Activated T-helper 17 cell treated with anti-CD3 and anti-CD28 coated beads, Interleukin-2, amount 50 U/mL, for 72 hours (primary cell): ENCODE measurements around the gene BAIAP2L1. TPM values are rescaled to one million over a fixed set of nuclear protein-coding genes. Genes with fewer than 3 reads are reported as not detected.
A peak's percentile ranks its signal among the peaks of the same experiment; 100 is the strongest.
"Not testable (repeated sequence)": the region's sequence is repeated elsewhere in the genome, so short reads cannot be mapped to it uniquely, and the experiment has no call there.

Source experiments
- ATAC-seq: fragments of 150-1000 bp; cut with Tn5 transposase; replicated peaks from 2 replicates; pipeline ENCODE4 v1.10.0; 2021; ENCODE audit warnings: mild to moderate bottlenecking, moderate library complexity
- H3K27ac Mint-ChIP-seq: one replicate; pipeline ENCODE4 v1.8.0; 2022; ENCODE audit warnings: mixed read lengths
- H3K27me3 Mint-ChIP-seq: one replicate; pipeline ENCODE4 v1.8.0; 2022; ENCODE audit warnings: mixed read lengths
- H3K36me3 Mint-ChIP-seq: one replicate; pipeline ENCODE4 v1.8.0; 2022; ENCODE audit warnings: low read depth, mild to moderate bottlenecking, mixed read lengths
- H3K4me1 Mint-ChIP-seq: one replicate; pipeline ENCODE4 v1.8.0; 2022; ENCODE audit warnings: mixed read lengths
- H3K4me3 Mint-ChIP-seq: one replicate; pipeline ENCODE4 v1.8.0; 2022; ENCODE audit warnings: mild to moderate bottlenecking, mixed read lengths
- H3K9me3 Mint-ChIP-seq: one replicate; pipeline ENCODE4 v1.8.0; 2022; ENCODE audit warnings: mixed read lengths
- total RNA-seq, 2 donors: library from RNA; stranded (reverse); gene quantifications; one replicate each; pipeline ENCODE4 v1.2.3, GENCODE V29; 2022

The BAIAP2L1 gene, protein sequence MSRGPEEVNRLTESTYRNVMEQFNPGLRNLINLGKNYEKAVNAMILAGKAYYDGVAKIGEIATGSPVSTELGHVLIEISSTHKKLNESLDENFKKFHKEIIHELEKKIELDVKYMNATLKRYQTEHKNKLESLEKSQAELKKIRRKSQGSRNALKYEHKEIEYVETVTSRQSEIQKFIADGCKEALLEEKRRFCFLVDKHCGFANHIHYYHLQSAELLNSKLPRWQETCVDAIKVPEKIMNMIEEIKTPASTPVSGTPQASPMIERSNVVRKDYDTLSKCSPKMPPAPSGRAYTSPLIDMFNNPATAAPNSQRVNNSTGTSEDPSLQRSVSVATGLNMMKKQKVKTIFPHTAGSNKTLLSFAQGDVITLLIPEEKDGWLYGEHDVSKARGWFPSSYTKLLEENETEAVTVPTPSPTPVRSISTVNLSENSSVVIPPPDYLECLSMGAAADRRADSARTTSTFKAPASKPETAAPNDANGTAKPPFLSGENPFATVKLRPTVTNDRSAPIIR
- 1 to 10 TPM; 1.2 to 6.0 TPM for total RNA-seq

DNA sequence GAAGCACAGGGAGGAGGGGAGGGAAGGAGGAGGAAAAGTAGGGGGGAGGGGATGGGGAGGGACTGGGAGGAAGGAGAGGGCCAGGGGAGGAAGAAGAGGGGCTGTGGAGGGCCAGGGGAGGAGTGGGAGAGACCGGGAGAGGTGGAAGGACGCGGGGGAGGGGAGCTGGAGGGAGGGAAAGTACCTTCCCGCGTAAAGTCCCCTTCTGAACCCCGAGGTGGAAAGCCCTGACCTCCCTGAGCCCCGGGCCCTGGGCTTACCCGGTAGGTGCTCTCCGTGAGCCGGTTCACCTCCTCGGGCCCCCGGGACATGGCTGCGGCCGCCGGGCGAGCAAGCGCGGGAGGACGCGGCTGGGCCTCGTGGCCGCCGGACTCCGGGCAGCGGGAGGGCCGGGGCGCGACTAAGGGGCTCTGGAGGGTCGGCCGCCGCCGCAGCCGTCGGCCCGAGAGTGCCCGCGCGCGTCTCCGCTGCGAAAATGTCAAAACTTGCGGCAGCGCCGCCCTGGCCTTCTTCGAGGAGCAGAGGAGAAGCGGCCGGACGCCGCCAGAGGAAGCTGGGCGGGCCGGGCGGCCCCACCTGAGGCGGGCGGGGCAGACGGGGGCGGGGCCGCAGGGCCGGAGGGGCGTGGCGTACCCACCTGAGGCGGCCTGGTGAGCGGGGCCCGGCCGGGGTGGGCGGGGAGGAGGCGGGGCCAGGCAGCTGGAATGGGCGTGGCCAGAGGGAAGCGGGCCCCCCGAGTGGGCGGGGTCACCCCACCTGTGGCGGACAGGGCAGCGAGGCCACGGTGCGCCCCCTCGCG, at the start of gene BAIAP2L1:
TSS of gene BAIAP2L1 (minus strand) at position 549 of the 799 bp plus-strand sequence. CDS start at position 311, 238 bp downstream.
- Mint-ChIP-seq H3K27me3 (peaks cover 11% of the 10 kb centered on the region), H3K9me3 (no peaks in the 10 kb centered on the region), H3K36me3 (no peaks in the 10 kb centered on the region), H3K4me1 (peaks cover 3% of the 10 kb centered on the region), H3K4me3 (peak within 1 kb of the TSS; percentile 63), H3K27ac (peak within 1 kb of the TSS; percentile 58)
- peak; percentile 95 for ATAC-seq

DNA sequence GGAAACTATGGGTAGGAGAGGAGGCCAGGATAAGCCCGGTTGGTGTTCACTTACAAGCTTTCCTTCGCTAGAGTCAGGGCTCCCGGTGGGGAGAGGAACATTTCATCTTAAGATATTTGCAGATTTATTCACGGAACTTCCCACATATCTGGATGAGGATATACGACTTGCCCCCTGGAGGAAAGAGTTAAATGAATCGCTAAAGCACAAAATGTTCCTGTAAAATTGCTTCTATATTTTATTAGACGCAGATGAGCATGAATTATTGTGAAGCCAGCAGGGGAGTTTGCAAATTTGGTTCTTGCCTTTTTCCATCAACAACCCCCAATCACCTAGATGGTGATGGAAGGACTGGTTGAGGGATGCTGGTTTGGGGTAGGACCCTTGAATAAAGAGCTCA, 47.9 kb upstream of the BAIAP2L1 start:
- no peak overlapping the region for H3K27ac Mint-ChIP-seq
- H3K9me3 Mint-ChIP-seq = peaks cover 7% of the 10 kb centered on the region
- no peak overlapping the region for H3K4me3 Mint-ChIP-seq
- no peaks in the 10 kb centered on the region for H3K27me3 Mint-ChIP-seq
- no peaks in the 10 kb centered on the region for H3K36me3 Mint-ChIP-seq
- H3K4me1 Mint-ChIP-seq = no peaks in the 10 kb centered on the region
- no peak for ATAC-seq

DNA sequence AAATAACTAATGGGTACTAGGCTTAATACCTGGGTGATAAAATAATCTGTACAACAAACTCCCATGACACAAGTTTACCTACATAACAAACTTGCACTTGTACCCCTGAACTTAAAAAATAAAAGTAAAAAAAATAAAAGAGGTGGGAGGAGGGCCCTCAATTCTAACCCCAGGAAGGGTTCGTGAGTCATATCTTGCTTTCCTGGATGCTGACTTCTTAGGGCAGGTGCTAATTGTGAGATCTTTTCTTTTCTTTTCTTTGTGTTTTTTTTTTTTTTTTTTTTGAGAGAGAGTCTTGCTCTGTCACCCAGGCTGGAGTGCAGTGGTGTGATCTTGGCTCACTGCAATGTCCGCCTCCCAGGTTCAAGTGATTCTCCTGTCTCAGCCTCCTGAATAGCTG, 40.1 kb upstream of the BAIAP2L1 start:
- H3K4me3 Mint-ChIP-seq, H3K27me3 Mint-ChIP-seq, H3K27ac Mint-ChIP-seq, H3K9me3 Mint-ChIP-seq, H3K4me1 Mint-ChIP-seq, H3K36me3 Mint-ChIP-seq: not testable (repeated sequence)
- ATAC-seq = peak; percentile 29

DNA sequence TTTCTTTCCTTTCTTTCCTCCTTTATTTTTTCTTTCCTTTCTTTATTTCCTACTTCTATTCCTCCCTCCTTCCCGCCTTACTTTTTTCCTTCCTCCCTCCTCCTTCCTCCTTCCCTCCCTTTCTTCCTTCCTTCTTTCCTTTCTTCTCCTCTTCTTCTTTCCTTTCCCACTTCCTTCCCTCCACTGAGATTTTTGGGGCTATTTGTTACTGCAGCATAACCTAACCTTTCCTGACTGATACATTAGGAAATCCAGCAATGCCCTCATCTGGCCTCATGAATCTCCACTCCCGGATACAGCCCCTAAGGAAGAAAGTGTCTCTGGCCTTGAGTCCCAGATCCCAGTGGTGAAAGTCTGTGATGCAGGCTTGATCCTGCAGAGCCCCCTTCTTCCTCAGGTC, 38.6 kb upstream of the BAIAP2L1 start:
- Mint-ChIP-seq H3K4me3 (no peak overlapping the region), H3K27me3 (peaks cover 8% of the 10 kb centered on the region), H3K4me1 (no peaks in the 10 kb centered on the region), H3K27ac (no peak overlapping the region), H3K36me3 (no peaks in the 10 kb centered on the region), H3K9me3 (peaks cover 5% of the 10 kb centered on the region)
- ATAC-seq = no peak

DNA sequence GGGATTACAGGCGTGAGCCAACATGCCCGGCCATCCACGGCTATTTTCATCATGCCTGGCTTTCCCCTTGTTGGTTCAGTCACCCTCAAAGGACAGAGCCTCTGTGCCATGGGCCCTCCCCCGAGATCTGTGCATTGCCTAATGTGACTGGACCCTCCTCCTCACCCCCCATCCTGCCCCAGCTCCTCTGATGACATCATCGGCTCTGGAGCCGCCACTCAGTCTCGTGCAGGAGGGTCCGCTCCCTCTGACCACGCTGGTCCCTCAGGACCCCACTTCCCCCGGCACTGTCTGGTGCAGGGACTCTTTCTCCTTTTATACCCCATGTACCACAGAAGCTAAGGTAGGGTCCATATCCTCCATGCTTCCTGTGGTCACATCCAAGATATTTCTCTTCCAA, 33.2 kb upstream of the BAIAP2L1 start:
- no peaks in the 10 kb centered on the region for H3K36me3 Mint-ChIP-seq
- no peaks in the 10 kb centered on the region for H3K27me3 Mint-ChIP-seq
- H3K4me3 Mint-ChIP-seq = no peak overlapping the region
- H3K4me1 Mint-ChIP-seq = no peaks in the 10 kb centered on the region
- ATAC-seq = no peak
- H3K27ac Mint-ChIP-seq = no peak overlapping the region
- no peaks in the 10 kb centered on the region for H3K9me3 Mint-ChIP-seq

DNA sequence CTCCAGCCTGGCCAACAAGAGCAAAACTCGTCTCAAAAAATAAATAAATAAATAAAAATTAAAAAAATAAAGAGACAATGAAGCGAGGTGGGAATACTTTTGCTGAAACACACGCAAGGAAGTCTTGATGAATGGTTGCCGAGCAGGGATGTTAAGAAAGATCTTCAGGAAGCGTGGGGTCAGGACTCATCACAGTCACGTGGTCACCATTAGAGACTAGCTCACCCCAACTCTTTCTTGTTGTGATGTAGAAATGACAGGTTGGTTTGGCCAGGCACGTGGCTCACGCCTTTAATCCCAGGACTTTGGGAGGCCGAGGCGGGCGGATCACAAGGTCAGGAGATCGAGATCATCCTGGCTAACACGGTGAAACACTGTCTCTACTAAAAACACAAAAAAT, 28.9 kb upstream of the BAIAP2L1 start:
- Mint-ChIP-seq H3K36me3 (no peaks in the 10 kb centered on the region), H3K4me1 (no peaks in the 10 kb centered on the region), H3K9me3 (no peaks in the 10 kb centered on the region), H3K27ac (no peak overlapping the region), H3K4me3 (no peak overlapping the region), H3K27me3 (peaks cover 6% of the 10 kb centered on the region)
- no peak for ATAC-seq

DNA sequence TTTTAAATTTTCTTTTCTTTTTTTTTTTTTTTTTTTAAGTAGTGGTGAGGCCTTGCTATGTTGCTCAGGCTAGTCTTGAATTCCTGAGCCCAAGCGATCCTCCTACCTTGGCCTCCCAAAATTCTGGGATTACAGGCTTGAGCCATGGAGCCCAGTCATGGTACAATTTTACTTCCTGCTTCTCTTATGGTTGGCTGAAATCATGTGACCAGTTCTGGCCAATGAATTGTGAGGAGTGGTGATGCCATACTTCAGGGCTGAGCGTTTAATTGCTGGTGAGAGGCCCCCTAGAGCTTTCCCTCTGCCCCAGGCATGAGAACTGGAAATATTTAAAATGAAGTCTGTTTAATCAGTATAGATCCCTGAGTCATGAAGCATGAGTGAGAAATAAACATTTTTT, 22.2 kb upstream of the BAIAP2L1 start:
- peaks cover 12% of the 10 kb centered on the region for H3K27me3 Mint-ChIP-seq
- H3K27ac Mint-ChIP-seq = no peak overlapping the region
- H3K36me3 Mint-ChIP-seq = no peaks in the 10 kb centered on the region
- peaks cover 8% of the 10 kb centered on the region for H3K4me1 Mint-ChIP-seq
- ATAC-seq = no peak
- H3K4me3 Mint-ChIP-seq = no peak overlapping the region
- H3K9me3 Mint-ChIP-seq = no peaks in the 10 kb centered on the region

DNA sequence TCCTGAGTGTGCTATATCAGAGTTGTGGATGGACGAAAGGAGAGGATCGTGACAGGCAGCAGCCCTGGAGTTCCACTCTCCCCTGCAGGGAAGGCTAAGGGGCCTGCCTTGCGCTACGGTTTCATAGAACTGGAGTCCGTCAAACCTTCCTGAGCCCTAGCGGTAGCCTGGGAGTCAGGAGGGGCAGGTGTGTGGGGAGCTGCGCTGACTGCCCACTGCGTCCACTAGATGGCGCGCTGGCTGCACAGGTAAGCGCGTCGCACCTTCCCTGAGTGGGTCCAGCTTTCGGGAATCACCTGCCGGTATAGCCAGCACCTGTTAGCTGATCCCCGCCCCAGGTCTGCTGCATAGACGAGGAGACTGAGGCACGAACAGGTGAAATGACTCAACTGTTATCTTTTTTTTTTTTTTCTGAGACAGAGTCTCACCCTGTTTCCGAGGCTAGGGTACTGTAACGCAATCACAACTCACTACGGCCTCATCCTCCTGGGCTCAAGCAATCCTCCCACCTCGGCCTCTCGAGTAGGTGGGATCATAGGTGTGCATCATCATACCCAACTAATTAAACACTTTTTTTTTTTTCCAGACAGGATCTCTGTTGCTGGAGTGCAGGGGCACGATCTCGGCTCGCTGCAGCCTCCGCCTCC, 20.2 kb upstream of the BAIAP2L1 start:
- no peak overlapping the region for H3K4me3 Mint-ChIP-seq
- ATAC-seq = peak; percentile 67
- H3K27ac Mint-ChIP-seq = no peak overlapping the region
- peaks cover 8% of the 10 kb centered on the region for H3K4me1 Mint-ChIP-seq
- peaks cover 12% of the 10 kb centered on the region for H3K27me3 Mint-ChIP-seq
- H3K9me3 Mint-ChIP-seq = no peaks in the 10 kb centered on the region
- H3K36me3 Mint-ChIP-seq = no peaks in the 10 kb centered on the region

DNA sequence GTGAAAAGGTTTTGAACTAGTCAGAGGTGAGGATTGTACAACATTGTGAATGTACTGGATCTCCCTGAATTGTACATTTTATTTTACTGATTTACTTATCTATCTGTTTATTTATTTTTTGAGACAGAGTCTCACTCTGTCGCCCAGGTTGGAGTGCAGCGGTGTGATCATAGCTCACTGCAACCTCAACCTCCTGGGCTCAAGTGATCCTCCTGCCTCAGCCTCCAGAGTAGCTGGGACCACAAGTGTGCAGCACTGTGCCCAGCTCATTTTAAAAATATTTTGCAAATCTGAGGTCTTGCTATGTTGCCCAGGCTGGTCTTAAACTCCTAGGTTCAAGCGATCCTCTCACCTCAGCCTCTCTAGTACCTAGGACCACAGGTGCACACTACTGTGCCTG, 19.1 kb upstream of the BAIAP2L1 start:
- H3K9me3 Mint-ChIP-seq = not testable (repeated sequence)

DNA sequence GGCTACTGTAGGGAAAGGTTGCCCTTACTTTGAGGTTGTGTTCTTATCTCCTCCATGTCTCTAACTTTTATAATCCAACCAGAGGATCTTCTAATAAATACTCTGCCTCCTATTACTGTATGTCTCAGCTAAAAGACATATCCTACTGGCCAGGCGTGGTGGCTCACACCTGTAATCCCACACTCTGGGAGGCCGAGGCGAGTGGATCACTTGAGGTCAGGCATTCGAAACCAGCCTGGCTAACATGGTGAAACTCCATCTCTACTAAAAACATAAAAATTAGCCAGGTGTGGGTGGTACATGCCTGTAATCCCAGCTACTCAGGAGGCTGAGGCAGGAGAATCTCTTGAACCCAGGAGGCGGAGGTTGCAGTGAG, 18.4 kb upstream of the BAIAP2L1 start:
- peak overlapping the region; percentile 42 for H3K27ac Mint-ChIP-seq
- H3K4me3 Mint-ChIP-seq = peak overlapping the region; percentile 23
- not testable (repeated sequence) for H3K9me3 Mint-ChIP-seq, H3K36me3 Mint-ChIP-seq, ATAC-seq, H3K27me3 Mint-ChIP-seq, H3K4me1 Mint-ChIP-seq

More for the DNA sequence above, 19.1 kb upstream of the BAIAP2L1 start:
- H3K36me3 Mint-ChIP-seq, H3K27me3 Mint-ChIP-seq, H3K4me1 Mint-ChIP-seq, ATAC-seq, H3K27ac Mint-ChIP-seq, H3K4me3 Mint-ChIP-seq: not testable (repeated sequence)

DNA sequence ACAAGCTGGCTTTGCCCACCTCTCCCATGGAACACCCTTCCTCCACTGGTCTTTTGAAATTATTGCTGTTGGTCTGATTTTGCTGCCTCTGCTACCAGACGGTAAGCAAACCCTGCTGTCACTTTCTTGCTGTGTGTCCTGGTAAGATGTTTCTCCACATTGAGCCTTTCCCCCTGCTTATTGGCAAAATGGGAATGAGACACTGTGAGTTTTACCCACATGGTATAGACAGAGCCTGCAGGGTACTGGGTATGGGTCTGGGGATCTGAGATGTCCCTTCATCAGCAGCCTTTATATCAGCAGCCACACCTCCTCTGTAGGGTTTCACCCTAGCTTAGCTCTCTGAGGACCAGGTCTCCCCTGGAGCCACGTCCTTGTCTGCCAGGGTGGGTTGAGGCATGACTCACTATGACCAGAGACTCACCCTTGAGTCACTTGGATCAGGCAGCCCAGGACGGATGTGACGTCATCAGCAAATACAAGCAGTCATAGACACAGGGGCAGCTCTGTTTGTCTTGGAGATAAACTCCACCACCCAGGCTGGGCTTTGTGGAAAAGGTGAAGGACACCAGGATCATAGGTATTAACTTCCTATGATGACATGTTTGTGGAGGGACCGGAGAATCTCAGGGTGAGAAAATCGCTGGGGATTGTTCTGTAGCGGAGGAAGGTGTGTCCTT, 17.9 kb upstream of the BAIAP2L1 start:
- H3K4me3 Mint-ChIP-seq = peak overlapping the region; percentile 23
- no peaks in the 10 kb centered on the region for H3K9me3 Mint-ChIP-seq
- H3K27ac Mint-ChIP-seq = peak overlapping the region; percentile 42
- H3K36me3 Mint-ChIP-seq = no peaks in the 10 kb centered on the region
- H3K4me1 Mint-ChIP-seq = peaks cover 8% of the 10 kb centered on the region
- H3K27me3 Mint-ChIP-seq = peaks cover 9% of the 10 kb centered on the region
- ATAC-seq = peak; percentile 97

DNA sequence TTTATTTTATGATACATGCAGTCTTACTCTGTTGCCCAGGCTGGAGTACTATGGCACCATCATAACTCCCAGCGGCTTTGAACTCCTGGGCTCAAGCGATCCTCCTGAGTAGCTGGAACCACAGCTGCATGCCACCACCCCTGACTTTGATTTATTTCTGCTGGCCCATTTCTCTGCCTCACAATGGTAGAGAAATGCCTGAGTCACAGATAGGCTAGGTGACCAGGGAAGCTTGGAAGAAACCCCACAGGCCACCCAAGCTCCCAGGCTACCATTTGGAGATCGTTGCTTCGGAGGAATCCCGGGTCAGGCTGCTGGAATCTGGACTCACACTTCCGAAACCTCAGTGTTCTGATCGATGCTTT, 17.4 kb upstream of the BAIAP2L1 start:
- H3K27ac Mint-ChIP-seq = no peak overlapping the region
- no peaks in the 10 kb centered on the region for H3K36me3 Mint-ChIP-seq
- H3K4me3 Mint-ChIP-seq = no peak overlapping the region
- H3K9me3 Mint-ChIP-seq = no peaks in the 10 kb centered on the region
- peaks cover 8% of the 10 kb centered on the region for H3K27me3 Mint-ChIP-seq
- H3K4me1 Mint-ChIP-seq = peaks cover 8% of the 10 kb centered on the region
- no peak for ATAC-seq

DNA sequence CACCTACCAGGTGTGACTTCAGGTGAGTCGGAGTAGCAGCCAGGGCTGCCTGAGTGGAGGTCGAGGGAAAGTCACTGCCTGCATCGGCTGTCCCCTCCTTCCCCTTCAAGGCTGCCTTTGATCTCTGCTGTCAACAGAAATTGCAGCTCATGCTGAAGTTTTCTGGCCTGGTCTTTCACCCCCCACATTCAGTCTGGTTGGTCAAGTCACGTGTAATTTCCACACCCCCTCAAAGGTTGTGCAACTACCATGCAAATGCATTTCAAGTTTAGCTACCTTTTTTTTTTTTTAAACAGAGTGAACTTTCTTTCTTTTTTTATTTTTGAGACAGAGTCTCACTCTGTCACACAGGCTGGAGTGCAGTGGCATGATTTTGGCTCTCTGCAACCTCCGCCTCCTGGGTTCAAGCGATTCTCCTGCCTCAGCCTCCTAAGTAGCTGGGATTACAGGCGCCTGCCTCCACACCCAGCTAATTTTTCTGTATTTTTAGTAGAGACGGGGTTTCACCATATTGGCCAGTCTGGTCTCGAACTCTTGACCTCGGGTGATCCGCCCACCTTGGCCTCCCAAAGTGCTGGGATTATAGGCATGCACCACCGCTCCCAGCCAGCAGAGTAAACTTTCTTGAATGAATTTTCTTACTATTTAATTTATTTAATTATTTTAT, 16.8 kb upstream of the BAIAP2L1 start:
- H3K9me3 Mint-ChIP-seq = not testable (repeated sequence)

More for the DNA sequence above, 16.8 kb upstream of the BAIAP2L1 start:
- H3K4me1 Mint-ChIP-seq, ATAC-seq, H3K27ac Mint-ChIP-seq, H3K36me3 Mint-ChIP-seq, H3K4me3 Mint-ChIP-seq: not testable (repeated sequence)
- H3K27me3 Mint-ChIP-seq = peaks cover 10% of the 10 kb centered on the region
